Measurements from ENCODE around the gene RNF215. TPM values are rescaled to one million over a fixed set of nuclear protein-coding genes. Genes with fewer than 3 reads are reported as not detected.

Gene RNF215
- 9.3 and 9.5 TPM in 2 replicates for total RNA-seq

- intact Hi-C loops (cut with micrococcal nuclease), result loop anchor here (1.0 kb wide), 5 partner anchors 31 to 279 kb away; partner anchors contain the start of genes OSM, SF3A1 and TBC1D10A
Observed at GRCh38 chr22:30386960-30387827, at the start of gene RNF215. RNF215 (minus strand) TSS chr22:30387411; CDS start chr22:30387313, 98 bp downstream.

- intact Hi-C loops (cut with micrococcal nuclease), result no loop called here
Observed at GRCh38 chr22:30436196-30436595, 49.0 kb upstream of the RNF215 start.

GRCh38 chr22:30435674-30436126, 48.5 kb upstream of the RNF215 start:
- intact Hi-C loops (cut with micrococcal nuclease), result loop anchor here (1.0 kb wide), 1 partner anchor 9 kb away; no protein-coding TSS in a partner anchor

- intact Hi-C loops (cut with micrococcal nuclease), result loop anchor here (1.0 kb wide), 1 partner anchor 9 kb away; no protein-coding TSS in a partner anchor
Observed at GRCh38 chr22:30434843-30435242, 47.6 kb upstream of the RNF215 start.

DNA sequence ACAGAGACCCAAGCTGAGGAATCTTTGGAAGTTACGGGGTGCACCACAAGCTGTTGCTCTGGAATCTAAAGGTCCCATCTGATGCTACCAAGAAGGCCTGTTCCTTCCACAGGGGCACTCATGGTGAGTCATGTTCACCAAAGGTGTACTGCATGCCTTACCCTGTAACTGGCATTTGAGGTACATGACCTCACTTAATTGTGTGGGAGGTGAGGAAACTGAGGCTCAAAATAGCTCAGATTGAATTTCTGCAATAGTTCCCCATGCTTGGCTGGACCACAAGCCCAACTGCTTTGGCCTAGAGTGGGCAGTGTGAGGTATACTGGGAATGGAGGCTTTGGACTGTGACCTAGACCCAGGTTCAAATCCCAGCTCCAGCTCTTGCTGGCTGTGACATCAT, 46.6 kb upstream of the RNF215 start:
- intact Hi-C loops (cut with micrococcal nuclease), result no loop called here

- intact Hi-C loops (cut with micrococcal nuclease), result no loop called here
Observed at GRCh38 chr22:30433227-30433626, 46.0 kb upstream of the RNF215 start.

- intact Hi-C loops (cut with micrococcal nuclease), result no loop called here
Observed at GRCh38 chr22:30432520-30432919, 45.3 kb upstream of the RNF215 start.

DNA sequence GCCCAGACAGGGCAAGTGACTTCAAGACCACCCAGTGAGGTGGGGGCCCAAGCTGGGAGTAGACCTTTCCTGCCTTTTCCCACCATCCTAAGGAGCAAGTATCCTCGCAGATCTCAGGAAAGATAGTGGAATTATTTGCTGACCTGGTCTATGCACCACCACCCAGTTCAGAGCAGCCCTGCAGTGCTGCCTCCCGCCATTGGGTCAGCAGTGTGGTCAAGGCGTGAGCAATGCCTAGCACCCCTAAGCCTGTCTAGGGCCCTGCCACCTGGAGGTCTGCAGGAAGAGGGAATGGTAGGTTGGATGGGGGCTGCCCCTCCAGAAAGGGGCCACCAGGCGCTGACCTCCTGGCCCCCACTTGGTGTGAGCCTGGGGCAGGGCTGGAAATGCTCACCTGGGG, 44.9 kb upstream of the RNF215 start:
- intact Hi-C loops (cut with micrococcal nuclease), result no loop called here

DNA sequence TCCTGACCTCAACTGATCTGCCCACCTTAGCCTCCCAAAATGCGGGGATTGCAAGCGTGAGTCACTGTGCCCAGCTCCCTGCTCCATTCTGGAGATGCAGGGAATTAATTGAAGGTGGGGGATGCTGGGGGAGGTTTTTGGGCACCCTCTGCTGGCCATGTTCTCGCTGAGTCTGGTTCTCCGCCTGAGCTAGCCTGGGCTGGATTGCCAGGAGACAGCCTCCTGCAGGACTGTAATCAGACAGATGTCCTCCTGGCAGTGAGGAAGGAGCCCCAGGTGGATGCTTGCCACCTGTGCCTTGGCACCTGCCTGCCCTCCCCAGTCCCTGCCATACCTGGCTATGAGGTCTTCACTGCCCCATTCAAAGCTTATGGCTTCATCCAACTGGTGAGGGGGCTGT, 43.7 kb upstream of the RNF215 start:
- intact Hi-C loops (cut with micrococcal nuclease), result no loop called here

DNA sequence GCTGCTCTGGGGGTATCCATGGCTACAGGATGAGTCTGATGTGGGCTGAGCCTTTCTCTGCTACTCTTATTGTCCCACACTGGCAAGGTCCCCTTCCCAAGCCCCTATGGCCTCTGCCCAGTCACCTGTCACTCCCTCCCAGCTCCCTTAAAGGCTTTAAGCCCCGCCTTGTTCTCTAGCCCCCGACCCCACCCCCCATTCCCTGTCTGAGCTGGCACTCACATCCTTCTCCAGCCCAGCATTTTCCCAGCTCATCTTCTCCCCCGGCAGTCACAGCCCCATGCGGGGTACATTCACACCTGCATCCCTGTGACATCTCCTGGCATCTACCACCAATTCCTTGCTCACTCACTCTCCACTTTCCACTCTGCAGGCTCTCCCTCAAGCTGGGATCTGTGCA, 42.7 kb upstream of the RNF215 start:
- intact Hi-C loops (cut with micrococcal nuclease), result no loop called here

DNA sequence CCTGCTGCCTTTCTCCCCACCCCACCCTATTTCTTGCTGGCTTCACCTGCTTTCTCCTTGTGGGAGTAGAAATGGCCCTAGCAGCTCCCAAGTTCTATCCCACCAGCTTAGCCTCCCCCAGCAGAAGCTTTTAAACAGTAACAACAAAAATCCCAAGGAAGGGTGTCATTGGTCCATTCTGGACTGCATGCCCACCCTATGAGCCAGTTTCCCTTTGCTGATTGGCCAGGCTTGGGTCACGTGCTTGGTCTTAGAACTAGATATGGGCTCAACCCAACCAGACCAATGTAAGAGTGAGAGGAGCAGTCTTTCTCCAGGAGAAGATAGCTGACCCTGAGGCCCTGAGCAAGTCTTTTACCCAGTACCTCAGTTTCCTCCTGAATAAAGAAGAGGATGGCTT, 40.7 kb upstream of the RNF215 start:
- intact Hi-C loops (cut with micrococcal nuclease), result loop anchor here (2.0 kb wide), 1 partner anchor 31 kb away; no protein-coding TSS in a partner anchor

DNA sequence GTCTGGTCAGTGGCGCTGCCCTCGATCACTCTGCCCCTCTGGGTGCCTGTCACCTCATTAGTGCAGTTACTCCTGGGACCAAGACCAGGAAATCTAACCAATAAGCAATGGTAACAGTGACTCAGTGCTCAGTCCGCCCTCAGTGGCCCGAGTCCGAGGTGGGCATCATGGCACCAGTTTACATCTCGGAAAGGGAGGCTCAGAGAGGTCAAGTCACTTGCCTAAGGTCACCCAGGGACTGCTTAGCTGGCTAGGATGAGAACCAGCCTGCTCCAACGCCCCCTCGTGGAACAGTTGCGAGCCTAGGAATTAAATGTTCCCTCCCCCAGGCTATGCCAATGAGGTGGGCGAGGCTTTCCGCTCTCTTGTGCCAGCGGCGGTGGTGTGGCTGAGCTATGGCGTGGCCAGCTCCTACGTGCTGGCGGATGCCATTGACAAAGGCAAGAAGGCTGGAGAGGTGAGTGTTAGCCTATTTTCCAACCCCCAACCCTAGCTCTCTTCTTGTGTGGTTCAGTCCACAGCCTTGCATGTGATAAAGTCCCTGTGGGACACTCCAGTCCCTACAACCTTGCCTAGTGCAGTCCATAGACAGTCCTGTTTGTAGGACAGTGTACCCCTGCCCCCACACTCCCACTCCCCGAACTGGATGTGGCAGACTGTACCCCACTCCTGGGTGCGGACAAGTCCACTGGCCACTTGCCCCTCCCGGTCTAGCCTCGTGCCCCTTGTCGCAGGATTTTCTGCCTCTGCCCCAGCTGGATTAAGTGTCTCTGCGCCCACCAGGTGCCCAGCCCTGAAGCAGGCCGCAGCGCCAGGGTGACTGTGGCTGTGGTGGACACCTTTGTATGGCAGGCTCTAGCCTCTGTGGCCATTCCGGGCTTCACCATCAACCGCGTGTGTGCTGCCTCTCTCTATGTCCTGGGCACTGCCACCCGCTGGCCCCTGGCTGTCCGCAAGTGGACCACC, 39.5 kb upstream of the RNF215 start:
- intact Hi-C loops (cut with micrococcal nuclease), result loop anchor here (1.0 to 2.0 kb wide), 5 partner anchors 9 to 59 kb away; no protein-coding TSS in a partner anchor

DNA sequence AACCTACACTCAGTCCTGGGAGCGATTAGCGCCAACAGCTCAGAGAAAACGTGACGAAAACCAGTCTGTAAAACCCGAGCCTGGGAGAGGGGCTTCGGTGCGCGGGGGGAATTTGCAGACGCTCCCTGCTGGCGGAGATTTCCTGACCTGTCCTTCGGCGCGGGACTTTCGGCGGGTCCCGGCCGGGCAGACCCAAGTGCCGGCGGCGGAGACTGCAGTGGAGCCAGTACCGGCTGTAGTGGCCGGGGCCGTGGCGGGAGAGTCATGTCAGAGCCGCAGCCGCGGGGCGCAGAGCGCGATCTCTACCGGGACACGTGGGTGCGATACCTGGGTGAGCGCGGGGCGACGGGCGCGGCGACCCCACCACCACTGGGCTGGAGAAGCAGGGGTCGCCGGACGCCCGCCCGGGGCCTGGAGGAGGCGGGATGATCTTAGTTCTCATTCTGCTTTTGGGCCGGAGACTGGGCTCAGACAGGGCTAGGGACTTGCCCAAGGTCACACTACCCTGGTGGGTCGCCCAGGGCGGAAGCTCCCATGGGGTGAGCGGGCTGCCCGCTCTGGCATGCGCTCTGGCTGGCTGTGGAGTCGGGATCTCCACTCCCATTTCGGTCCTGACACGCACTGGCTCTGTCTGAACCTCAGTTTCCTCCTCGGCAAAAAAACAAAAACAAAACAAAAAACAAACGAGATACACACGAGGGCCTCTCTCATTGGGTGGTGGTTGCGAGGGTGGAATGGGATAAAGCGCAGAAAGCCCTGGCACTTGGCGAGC, 38.6 kb upstream of the RNF215 start, which contains the start of gene MTFP1:
MTFP1 (plus strand) TSS at position 153 of the 772 bp plus-strand sequence; CDS start at position 265, 112 bp downstream.
- intact Hi-C loops (cut with micrococcal nuclease), result loop anchor here (1.0 to 2.0 kb wide), 5 partner anchors 9 to 59 kb away; no protein-coding TSS in a partner anchor

DNA sequence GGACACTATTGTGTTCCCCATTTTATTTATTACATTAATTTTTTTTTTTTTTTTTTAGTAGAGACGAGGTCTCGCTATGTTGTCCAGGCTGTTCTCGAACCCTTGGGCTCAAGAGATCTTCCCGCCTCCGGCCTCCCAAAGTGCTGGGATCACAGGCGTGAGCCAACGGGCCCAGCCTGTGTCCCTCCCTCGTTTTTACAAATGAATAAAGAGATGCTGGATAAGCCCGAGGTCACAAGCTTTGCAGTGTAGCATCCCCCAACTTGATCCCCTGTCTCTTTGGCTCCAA, 38.1 kb upstream of the RNF215 start:
- intact Hi-C loops (cut with micrococcal nuclease), result no loop called here

DNA sequence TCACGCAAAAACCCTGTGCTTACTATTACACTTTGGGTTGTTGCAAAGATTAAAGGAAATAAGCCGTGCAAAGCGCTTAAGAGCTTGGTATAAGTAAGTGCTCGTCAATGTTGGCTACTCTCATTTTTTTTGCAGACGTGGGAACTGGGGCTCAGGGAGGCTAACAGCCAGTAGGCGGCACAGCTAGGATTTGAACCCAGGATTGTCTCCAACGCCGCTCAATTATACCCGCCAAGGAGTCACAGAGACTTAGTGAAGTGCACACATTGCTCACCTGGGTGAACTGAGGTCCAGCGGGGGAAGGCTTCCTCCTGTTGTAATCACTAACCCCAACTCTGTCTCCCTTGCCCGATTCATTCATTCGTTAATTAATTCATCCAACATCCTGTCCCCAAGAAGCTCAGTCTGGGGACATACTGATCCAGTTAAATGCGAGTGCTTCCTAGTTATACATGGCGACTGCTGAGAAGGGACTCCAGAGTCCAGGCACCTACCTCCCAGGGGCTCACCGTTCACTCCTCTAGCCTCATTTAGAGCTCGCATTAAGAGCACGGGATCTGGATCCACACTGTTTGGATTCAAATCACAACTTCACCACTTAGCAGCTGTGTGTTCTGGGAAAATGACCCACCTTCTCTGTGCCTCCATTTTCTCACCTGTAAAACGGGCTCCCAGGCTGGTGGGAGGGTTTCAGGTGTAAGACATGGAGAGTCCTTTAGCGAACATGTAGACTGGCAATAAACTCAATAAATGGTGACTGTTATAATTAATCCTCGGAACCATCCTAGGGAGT, 37.5 kb upstream of the RNF215 start:
- intact Hi-C loops (cut with micrococcal nuclease), result loop anchor here (1.0 to 5.0 kb wide), 7 partner anchors 28 to 657 kb away; partner anchors contain the start of genes ASCC2, CASTOR1, OSM and UQCR10

- intact Hi-C loops (cut with micrococcal nuclease), result loop anchor here (1.0 to 5.0 kb wide), 9 partner anchors 28 to 657 kb away; partner anchors contain the start of genes ASCC2, CASTOR1, OSM and SF3A1
Observed at GRCh38 chr22:30423959-30424533, 36.8 kb upstream of the RNF215 start.

- intact Hi-C loops (cut with micrococcal nuclease), result loop anchor here (1.0 to 5.0 kb wide), 3 partner anchors 67 to 116 kb away; partner anchors contain the start of gene SF3A1
Observed at GRCh38 chr22:30423301-30423958, 36.2 kb upstream of the RNF215 start.

DNA sequence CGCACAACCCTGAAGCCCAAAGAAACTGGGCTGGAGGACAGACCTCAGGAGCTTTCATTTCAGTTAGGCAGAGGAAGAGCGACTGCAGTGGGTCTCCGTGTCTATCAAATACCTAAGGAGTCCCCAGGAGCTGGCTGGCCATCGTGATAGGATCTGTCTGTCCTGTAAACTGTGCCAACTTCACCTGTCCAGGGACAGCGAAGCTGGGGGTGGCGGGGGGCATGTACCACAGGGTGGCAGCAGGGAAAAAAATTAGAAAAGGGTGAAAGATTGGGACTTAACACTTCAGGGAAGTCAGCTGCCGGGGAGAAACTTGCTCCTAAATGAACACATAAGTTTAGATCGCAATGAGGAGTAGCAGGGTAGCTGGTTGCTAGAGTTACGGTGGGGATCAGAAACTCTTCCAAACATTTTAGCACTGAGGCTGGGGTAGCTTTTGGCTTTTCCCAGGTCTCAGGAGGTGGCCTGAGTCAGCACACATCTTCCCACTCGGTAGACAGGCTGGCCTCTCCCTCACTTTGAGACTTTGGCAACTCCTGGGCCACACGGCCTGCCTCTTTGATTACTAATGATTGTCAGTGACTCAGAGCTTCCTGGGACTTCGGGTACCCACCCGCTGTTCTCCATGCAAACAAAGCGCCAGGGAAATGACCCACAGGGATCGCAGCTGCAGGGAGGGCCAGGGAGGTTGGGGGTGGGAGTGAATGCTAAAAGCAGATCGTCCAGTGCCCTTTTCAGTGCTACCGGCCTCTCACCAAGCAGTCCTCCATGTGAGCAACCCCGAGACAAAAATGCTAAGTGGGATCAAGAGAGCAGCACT, 35.5 kb upstream of the RNF215 start:
- intact Hi-C loops (cut with micrococcal nuclease), result loop anchor here (1.0 to 5.0 kb wide), 3 partner anchors 66 to 115 kb away; partner anchors contain the start of gene SF3A1
